WTC11 (cell line): ENCODE data around the gene SLC5A12.

Source experiments
- CREB1 ChIP-seq: sonication (generic); formaldehyde crosslinking; IDR thresholded peaks from 2 replicates; pipeline ENCODE4 v1.8.0; 2023; ENCODE audit warnings: mild to moderate bottlenecking, missing genetic modification reagents
- SP1 ChIP-seq: sonication (generic); formaldehyde crosslinking; conservative IDR thresholded peaks from 2 replicates; pipeline ENCODE4 v1.8.1; 2022; ENCODE audit warnings: missing genetic modification reagents
- ZNF232 ChIP-seq: sonication (generic); formaldehyde crosslinking; IDR thresholded peaks from 2 replicates; pipeline ENCODE4 v1.8.0; 2022; ENCODE audit warnings: mild to moderate bottlenecking, missing genetic modification reagents
- ZNF423 ChIP-seq: fragments of 250-450 bp; sonication (Bioruptor Pico); IDR thresholded peaks from 2 replicates; pipeline ENCODE4 v2.1.2; 2022; ENCODE audit warnings: mild to moderate bottlenecking, moderate library complexity
- TF ChIP-seq, protein P1 (sequence below): fragments of 200-600 bp; IDR thresholded peaks from 2 replicates; pipeline ENCODE4 v1.8.0; 2022; ENCODE audit warnings: antibody characterized with exemption
- TF ChIP-seq, protein P2 (sequence below): sonication (generic); formaldehyde crosslinking; IDR thresholded peaks from 2 replicates; pipeline ENCODE4 v1.8.0; 2022; ENCODE audit warnings: mild to moderate bottlenecking, missing genetic modification reagents
- TF ChIP-seq, protein P3 (sequence below): sonication (generic); formaldehyde crosslinking; IDR thresholded peaks from 2 replicates; pipeline ENCODE4 v1.8.1; 2023; ENCODE audit warnings: mild to moderate bottlenecking, missing genetic modification reagents, moderate library complexity

DNA sequence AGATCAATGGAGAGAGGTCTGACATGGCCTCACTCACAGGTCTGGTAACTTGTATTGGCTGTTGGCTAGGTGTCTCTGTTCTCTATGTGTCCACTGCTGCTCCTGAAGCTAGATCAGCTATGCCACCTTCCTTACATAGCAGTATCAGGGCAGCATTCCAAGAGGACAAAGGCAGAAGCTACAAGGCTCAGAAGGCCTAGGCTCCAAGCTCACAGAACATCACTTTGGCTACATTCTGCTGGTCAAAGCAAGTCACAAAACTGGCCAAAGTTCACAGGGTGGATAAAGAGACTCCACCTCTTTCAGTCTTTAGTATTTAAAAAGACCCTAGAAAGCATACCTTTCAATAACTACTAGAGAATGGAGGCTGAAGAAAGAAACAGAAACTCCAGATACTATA, 4.1 kb downstream of the SLC5A12 start:
- TF ChIP-seq CREB1 (CRISPR knock-in tag), result no peak
- TF ChIP-seq ZNF423 (CRISPR knock-in tag), result no peak
- TF ChIP-seq, protein P1, sequence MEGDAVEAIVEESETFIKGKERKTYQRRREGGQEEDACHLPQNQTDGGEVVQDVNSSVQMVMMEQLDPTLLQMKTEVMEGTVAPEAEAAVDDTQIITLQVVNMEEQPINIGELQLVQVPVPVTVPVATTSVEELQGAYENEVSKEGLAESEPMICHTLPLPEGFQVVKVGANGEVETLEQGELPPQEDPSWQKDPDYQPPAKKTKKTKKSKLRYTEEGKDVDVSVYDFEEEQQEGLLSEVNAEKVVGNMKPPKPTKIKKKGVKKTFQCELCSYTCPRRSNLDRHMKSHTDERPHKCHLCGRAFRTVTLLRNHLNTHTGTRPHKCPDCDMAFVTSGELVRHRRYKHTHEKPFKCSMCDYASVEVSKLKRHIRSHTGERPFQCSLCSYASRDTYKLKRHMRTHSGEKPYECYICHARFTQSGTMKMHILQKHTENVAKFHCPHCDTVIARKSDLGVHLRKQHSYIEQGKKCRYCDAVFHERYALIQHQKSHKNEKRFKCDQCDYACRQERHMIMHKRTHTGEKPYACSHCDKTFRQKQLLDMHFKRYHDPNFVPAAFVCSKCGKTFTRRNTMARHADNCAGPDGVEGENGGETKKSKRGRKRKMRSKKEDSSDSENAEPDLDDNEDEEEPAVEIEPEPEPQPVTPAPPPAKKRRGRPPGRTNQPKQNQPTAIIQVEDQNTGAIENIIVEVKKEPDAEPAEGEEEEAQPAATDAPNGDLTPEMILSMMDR, result no peak
- TF ChIP-seq, protein P2, sequence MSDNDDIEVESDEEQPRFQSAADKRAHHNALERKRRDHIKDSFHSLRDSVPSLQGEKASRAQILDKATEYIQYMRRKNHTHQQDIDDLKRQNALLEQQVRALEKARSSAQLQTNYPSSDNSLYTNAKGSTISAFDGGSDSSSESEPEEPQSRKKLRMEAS (CRISPR knock-in tag), result no peak
- TF ChIP-seq, protein P3, sequence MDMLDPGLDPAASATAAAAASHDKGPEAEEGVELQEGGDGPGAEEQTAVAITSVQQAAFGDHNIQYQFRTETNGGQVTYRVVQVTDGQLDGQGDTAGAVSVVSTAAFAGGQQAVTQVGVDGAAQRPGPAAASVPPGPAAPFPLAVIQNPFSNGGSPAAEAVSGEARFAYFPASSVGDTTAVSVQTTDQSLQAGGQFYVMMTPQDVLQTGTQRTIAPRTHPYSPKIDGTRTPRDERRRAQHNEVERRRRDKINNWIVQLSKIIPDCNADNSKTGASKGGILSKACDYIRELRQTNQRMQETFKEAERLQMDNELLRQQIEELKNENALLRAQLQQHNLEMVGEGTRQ (CRISPR knock-in tag), result no peak
- no peak for TF ChIP-seq SP1 (CRISPR knock-in tag)
- TF ChIP-seq ZNF232 (CRISPR knock-in tag), result no peak
